Measurements from ENCODE around the gene ANKRD29.

DNA sequence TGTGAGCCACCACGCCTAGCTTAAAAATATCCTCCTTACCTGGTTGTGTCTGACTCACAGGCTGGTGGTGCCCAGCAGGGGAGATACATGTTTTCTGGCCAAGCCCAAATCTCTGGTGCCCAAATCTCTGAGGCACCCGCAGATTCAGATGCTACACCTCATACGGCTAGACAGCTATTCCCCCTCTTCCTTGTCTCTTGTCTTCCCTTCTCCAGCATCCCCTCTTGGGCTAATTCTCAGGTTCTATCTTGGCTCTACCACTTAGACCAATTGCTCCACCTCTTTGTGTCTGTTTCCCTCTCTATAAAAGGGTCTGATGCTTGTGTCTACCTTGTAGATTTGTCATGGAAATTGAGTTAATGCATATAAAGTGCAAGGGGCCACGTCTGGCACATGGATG, 39.9 kb upstream of the ANKRD29 start:
- TF ChIP-seq MTA2 (IDR thresholded peaks at IDR 0.05; ENCODE audit: low read depth), result no peak
- TF ChIP-seq, protein P1, sequence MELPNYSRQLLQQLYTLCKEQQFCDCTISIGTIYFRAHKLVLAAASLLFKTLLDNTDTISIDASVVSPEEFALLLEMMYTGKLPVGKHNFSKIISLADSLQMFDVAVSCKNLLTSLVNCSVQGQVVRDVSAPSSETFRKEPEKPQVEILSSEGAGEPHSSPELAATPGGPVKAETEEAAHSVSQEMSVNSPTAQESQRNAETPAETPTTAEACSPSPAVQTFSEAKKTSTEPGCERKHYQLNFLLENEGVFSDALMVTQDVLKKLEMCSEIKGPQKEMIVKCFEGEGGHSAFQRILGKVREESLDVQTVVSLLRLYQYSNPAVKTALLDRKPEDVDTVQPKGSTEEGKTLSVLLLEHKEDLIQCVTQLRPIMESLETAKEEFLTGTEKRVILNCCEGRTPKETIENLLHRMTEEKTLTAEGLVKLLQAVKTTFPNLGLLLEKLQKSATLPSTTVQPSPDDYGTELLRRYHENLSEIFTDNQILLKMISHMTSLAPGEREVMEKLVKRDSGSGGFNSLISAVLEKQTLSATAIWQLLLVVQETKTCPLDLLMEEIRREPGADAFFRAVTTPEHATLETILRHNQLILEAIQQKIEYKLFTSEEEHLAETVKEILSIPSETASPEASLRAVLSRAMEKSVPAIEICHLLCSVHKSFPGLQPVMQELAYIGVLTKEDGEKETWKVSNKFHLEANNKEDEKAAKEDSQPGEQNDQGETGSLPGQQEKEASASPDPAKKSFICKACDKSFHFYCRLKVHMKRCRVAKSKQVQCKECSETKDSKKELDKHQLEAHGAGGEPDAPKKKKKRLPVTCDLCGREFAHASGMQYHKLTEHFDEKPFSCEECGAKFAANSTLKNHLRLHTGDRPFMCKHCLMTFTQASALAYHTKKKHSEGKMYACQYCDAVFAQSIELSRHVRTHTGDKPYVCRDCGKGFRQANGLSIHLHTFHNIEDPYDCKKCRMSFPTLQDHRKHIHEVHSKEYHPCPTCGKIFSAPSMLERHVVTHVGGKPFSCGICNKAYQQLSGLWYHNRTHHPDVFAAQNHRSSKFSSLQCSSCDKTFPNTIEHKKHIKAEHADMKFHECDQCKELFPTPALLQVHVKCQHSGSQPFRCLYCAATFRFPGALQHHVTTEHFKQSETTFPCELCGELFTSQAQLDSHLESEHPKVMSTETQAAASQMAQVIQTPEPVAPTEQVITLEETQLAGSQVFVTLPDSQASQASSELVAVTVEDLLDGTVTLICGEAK (IDR thresholded peaks at IDR 0.05; ENCODE audit: borderline replicate concordance), result no peak
- TF ChIP-seq SUPT20H (IDR thresholded peaks at IDR 0.05; ENCODE audit: borderline replicate concordance, control insufficient read depth, low read depth, low read length), result no peak
- TF ChIP-seq, protein P2, sequence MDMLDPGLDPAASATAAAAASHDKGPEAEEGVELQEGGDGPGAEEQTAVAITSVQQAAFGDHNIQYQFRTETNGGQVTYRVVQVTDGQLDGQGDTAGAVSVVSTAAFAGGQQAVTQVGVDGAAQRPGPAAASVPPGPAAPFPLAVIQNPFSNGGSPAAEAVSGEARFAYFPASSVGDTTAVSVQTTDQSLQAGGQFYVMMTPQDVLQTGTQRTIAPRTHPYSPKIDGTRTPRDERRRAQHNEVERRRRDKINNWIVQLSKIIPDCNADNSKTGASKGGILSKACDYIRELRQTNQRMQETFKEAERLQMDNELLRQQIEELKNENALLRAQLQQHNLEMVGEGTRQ (IDR thresholded peaks at IDR 0.05; ENCODE audit: borderline replicate concordance, low read depth, low read length), result no peak
- TF ChIP-seq SMARCA5 (IDR thresholded peaks at IDR 0.05), result no peak
